Uterus (tissue), 2 donors: ENCODE results near the gene RPAP3.

Experiments
- POLR2A ChIP-seq, 2 donors: fragments of 450-650 bp; IDR thresholded peaks; one replicate each; pipeline ENCODE4 v1.6.1; 2016; ENCODE audit warnings: antibody characterized with exemption in 2 of 2, mild to moderate bottlenecking in 1 of 2, moderate library complexity in 1 of 2
- TF ChIP-seq, protein P1 (sequence below), 4 experiments: fragments of 200-600 bp in 2 of 4; fragments of 450-650 bp in 2 of 4; sonication (generic) in 2 of 4; IDR thresholded peaks; one replicate each; pipeline ENCODE4 v1.5.1; 2016 to 2019; ENCODE audit warnings: antibody characterized with exemption in 4 of 4, mild to moderate bottlenecking in 2 of 4, moderate library complexity in 1 of 4

DNA sequence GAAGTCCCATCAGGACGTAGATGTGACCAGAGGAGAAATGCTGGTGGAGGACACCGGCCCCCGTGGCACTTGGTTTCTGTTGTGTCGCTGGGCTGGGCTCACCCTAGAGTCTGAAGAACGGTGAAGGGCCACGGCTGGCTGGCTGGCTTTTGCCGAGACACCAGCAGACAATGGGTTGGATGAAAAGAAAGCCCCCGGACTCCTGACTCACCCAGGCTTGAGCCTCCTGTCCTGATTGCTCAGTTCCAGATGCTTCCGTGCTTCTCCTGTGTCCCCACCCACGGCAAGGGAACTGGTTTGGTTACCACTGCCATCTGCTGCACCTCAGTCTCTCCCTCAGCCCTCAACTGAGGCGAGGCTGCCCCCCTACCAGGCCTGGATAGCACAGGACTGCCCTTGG, 29.8 kb upstream of the RPAP3 start:
- TF ChIP-seq, protein P1, sequence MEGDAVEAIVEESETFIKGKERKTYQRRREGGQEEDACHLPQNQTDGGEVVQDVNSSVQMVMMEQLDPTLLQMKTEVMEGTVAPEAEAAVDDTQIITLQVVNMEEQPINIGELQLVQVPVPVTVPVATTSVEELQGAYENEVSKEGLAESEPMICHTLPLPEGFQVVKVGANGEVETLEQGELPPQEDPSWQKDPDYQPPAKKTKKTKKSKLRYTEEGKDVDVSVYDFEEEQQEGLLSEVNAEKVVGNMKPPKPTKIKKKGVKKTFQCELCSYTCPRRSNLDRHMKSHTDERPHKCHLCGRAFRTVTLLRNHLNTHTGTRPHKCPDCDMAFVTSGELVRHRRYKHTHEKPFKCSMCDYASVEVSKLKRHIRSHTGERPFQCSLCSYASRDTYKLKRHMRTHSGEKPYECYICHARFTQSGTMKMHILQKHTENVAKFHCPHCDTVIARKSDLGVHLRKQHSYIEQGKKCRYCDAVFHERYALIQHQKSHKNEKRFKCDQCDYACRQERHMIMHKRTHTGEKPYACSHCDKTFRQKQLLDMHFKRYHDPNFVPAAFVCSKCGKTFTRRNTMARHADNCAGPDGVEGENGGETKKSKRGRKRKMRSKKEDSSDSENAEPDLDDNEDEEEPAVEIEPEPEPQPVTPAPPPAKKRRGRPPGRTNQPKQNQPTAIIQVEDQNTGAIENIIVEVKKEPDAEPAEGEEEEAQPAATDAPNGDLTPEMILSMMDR (IDR thresholded peaks at IDR 0.05): no peak
- no peak for TF ChIP-seq POLR2A (IDR thresholded peaks at IDR 0.05)
